ENCODE measurements around the gene CFHR5. TPM values are rescaled to one million over a fixed set of nuclear protein-coding genes. Genes with fewer than 3 reads are reported as not detected.
"Not testable (repeated sequence)": the region's sequence is repeated elsewhere in the genome, so short reads cannot be mapped to it uniquely, and the experiment has no call there.

Gene CFHR5
- polyA plus RNA-seq, 1 donor from 2014 or later = not detected

DNA sequence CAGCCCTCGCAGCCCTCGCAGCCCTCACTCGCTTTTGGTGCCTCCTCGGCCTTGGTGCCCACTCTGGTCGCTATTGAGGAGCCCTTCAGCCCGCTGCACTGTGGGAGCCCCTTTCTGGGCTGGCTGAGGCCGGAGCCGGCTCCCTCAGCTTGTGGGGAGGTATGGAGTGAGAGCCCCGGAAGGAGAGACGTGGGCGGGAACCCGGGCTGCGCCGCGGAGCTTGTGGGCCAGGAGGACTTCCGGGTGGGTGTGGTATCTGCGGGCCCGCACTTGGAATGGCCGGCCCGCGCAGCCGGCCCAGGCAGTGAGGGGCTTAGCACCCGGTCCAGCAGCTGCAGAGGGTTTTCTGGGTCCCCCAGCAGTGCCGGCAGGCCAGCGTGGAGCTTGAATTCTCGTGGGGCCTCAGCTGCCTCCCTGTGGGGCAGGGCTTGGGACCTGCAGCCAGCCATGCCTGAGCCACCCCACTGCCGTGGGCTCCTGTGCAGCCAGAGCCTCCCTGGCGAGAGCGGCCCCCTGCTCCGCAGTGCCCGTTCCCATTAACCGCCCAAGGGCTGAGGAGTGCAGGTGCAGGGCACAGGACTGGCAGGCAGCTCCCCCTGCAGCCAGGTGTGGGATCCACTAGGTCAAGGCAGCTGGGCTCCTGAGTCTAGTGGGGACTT, 43.7 kb upstream of the CFHR5 start:
- H3K79me2 ChIP-seq (replicated peaks; ENCODE audit: insufficient read depth, low read length) = no peaks in the 10 kb centered on the region
- no peaks in the 10 kb centered on the region for H3K9me2 ChIP-seq (ENCODE audit: insufficient read depth, low read length)
- H3K9me3 ChIP-seq (ENCODE audit: low read length) = no peaks in the 10 kb centered on the region
- H3K4me3 ChIP-seq (ENCODE audit: low read length) = no peak overlapping the region
- no peaks in the 10 kb centered on the region for H3K27me3 ChIP-seq (ENCODE audit: insufficient read depth, low read depth, low read length)
- H3K9ac ChIP-seq (ENCODE audit: low read length) = no peak overlapping the region
- H3K36me3 ChIP-seq (ENCODE audit: insufficient read depth, low read length) = no peaks in the 10 kb centered on the region
- H4K20me1 ChIP-seq (ENCODE audit: insufficient read depth) = no peaks in the 10 kb centered on the region
- H2AFZ ChIP-seq (ENCODE audit: low read depth, low read length) = no peak overlapping the region
- H3K4me2 ChIP-seq (ENCODE audit: low read length) = no peak overlapping the region
- TF ChIP-seq, protein P1, sequence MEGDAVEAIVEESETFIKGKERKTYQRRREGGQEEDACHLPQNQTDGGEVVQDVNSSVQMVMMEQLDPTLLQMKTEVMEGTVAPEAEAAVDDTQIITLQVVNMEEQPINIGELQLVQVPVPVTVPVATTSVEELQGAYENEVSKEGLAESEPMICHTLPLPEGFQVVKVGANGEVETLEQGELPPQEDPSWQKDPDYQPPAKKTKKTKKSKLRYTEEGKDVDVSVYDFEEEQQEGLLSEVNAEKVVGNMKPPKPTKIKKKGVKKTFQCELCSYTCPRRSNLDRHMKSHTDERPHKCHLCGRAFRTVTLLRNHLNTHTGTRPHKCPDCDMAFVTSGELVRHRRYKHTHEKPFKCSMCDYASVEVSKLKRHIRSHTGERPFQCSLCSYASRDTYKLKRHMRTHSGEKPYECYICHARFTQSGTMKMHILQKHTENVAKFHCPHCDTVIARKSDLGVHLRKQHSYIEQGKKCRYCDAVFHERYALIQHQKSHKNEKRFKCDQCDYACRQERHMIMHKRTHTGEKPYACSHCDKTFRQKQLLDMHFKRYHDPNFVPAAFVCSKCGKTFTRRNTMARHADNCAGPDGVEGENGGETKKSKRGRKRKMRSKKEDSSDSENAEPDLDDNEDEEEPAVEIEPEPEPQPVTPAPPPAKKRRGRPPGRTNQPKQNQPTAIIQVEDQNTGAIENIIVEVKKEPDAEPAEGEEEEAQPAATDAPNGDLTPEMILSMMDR (IDR thresholded peaks at IDR 0.05; ENCODE audit: poor library complexity, severe bottlenecking) = no peak
- TF ChIP-seq RAD21 (conservative IDR thresholded peaks at IDR 0.05) (no peak), POLR2AphosphoS5 (IDR thresholded peaks at IDR 0.05) (no peak), EP300 (conservative IDR thresholded peaks at IDR 0.05; ENCODE audit: poor library complexity, severe bottlenecking) (no peak), MXI1 (conservative IDR thresholded peaks at IDR 0.05; ENCODE audit: poor library complexity, severe bottlenecking) (no peak), EZH2 (IDR thresholded peaks at IDR 0.05; ENCODE audit: borderline replicate concordance, insufficient read depth, low read length, poor library complexity, severe bottlenecking) (no peak), SMC3 (conservative IDR thresholded peaks at IDR 0.05; ENCODE audit: poor library complexity) (no peak), TAF1 (IDR thresholded peaks at IDR 0.05; ENCODE audit: low read depth) (no peak)
- TF ChIP-seq, protein P2, sequence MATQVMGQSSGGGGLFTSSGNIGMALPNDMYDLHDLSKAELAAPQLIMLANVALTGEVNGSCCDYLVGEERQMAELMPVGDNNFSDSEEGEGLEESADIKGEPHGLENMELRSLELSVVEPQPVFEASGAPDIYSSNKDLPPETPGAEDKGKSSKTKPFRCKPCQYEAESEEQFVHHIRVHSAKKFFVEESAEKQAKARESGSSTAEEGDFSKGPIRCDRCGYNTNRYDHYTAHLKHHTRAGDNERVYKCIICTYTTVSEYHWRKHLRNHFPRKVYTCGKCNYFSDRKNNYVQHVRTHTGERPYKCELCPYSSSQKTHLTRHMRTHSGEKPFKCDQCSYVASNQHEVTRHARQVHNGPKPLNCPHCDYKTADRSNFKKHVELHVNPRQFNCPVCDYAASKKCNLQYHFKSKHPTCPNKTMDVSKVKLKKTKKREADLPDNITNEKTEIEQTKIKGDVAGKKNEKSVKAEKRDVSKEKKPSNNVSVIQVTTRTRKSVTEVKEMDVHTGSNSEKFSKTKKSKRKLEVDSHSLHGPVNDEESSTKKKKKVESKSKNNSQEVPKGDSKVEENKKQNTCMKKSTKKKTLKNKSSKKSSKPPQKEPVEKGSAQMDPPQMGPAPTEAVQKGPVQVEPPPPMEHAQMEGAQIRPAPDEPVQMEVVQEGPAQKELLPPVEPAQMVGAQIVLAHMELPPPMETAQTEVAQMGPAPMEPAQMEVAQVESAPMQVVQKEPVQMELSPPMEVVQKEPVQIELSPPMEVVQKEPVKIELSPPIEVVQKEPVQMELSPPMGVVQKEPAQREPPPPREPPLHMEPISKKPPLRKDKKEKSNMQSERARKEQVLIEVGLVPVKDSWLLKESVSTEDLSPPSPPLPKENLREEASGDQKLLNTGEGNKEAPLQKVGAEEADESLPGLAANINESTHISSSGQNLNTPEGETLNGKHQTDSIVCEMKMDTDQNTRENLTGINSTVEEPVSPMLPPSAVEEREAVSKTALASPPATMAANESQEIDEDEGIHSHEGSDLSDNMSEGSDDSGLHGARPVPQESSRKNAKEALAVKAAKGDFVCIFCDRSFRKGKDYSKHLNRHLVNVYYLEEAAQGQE (IDR thresholded peaks at IDR 0.05; ENCODE audit: borderline replicate concordance) = no peak
- no peak overlapping the region for H3K27ac ChIP-seq (ENCODE audit: low read length)
- no peaks in the 10 kb centered on the region for H3F3A ChIP-seq (ENCODE audit: insufficient read depth, low read length, poor library complexity, severe bottlenecking)

DNA sequence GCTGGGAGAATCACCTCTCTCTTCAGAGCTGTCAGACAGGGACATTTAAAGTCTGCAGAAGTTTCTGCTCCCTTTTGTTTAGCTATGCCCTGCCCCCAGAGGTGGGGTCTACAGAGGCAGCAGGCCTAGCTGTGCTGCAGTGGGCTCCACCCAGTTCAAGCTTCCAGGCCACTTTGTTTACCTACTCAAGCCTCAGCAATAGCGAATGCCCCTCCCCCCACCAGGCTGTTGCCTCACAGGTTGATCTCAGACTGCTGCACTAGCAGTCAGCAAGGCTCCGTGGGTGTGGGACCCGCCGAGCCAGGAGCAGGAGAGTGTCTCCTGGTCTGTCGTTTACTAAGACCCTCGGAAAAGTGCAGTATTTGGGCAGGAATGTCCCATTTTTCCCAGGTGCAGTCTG, 35.9 kb upstream of the CFHR5 start:
- not testable (repeated sequence) for H4K20me1 ChIP-seq (ENCODE audit: insufficient read depth); H3K9ac ChIP-seq (ENCODE audit: low read length); H3K4me3 ChIP-seq (ENCODE audit: low read length); H3K9me3 ChIP-seq (ENCODE audit: low read length); H3F3A ChIP-seq (ENCODE audit: insufficient read depth, low read length, poor library complexity, severe bottlenecking); H3K4me2 ChIP-seq (ENCODE audit: low read length); H3K36me3 ChIP-seq (ENCODE audit: insufficient read depth, low read length); H3K9me2 ChIP-seq (ENCODE audit: insufficient read depth, low read length); H3K27ac ChIP-seq (ENCODE audit: low read length); H3K79me2 ChIP-seq (replicated peaks; ENCODE audit: insufficient read depth, low read length); H3K27me3 ChIP-seq (ENCODE audit: insufficient read depth, low read depth, low read length); H2AFZ ChIP-seq (ENCODE audit: low read depth, low read length)

DNA sequence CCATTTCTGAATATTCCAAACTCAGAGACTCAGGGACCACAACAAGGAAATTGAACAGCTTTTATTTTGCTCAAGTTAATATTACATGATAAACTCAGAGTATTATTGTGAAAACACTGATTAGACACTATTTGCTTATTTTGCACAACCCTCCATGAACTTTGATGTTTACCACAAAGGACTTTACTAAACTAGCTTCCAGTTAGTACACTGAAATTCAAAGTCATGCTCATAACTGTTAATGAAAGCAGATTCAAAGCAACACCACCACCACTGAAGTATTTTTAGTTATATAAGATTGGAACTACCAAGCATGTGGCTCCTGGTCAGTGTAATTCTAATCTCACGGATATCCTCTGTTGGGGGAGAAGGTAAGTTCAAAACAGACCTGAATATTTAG, 33.8 kb upstream of the CFHR5 start, which contains the start of gene CFHR2:
Gene CFHR2, plus strand, starts transcription at position 171 of the 400 bp plus-strand sequence. Its CDS starts 143 bp downstream, at position 314.
- H3K4me3 ChIP-seq (ENCODE audit: low read length); H3F3A ChIP-seq (ENCODE audit: insufficient read depth, low read length, poor library complexity, severe bottlenecking); H4K20me1 ChIP-seq (ENCODE audit: insufficient read depth); H3K27ac ChIP-seq (ENCODE audit: low read length); H3K36me3 ChIP-seq (ENCODE audit: insufficient read depth, low read length); H2AFZ ChIP-seq (ENCODE audit: low read depth, low read length); H3K79me2 ChIP-seq (replicated peaks; ENCODE audit: insufficient read depth, low read length); H3K27me3 ChIP-seq (ENCODE audit: insufficient read depth, low read depth, low read length); H3K4me2 ChIP-seq (ENCODE audit: low read length); H3K9ac ChIP-seq (ENCODE audit: low read length); H3K9me2 ChIP-seq (ENCODE audit: insufficient read depth, low read length); H3K9me3 ChIP-seq (ENCODE audit: low read length): not testable (repeated sequence)
